Gastrocnemius medialis (tissue), 4 donors: ENCODE data around the gene CTRB1.

Experiments used
- POLR2A ChIP-seq, 2 donors: fragments of 450-650 bp; IDR thresholded peaks; one replicate each; pipeline ENCODE4 v1.6.1; 2017; ENCODE audit warnings: antibody characterized with exemption in 2 of 2, mild to moderate bottlenecking in 2 of 2, moderate library complexity in 2 of 2
- TF ChIP-seq, protein P1 (sequence below), 5 experiments: fragments of 450-650 bp in 3 of 5; fragments of 200-600 bp in 2 of 5; sonication (generic) in 2 of 5; IDR thresholded peaks in 4 of 5; conservative IDR thresholded peaks in 1 of 5; 1 replicate in 4 of 5; 2 replicates in 1 of 5; pipeline ENCODE4 v1.5.1; 2016 to 2019; ENCODE audit warnings: antibody characterized with exemption in 5 of 5, mild to moderate bottlenecking in 3 of 5, moderate library complexity in 3 of 5

DNA sequence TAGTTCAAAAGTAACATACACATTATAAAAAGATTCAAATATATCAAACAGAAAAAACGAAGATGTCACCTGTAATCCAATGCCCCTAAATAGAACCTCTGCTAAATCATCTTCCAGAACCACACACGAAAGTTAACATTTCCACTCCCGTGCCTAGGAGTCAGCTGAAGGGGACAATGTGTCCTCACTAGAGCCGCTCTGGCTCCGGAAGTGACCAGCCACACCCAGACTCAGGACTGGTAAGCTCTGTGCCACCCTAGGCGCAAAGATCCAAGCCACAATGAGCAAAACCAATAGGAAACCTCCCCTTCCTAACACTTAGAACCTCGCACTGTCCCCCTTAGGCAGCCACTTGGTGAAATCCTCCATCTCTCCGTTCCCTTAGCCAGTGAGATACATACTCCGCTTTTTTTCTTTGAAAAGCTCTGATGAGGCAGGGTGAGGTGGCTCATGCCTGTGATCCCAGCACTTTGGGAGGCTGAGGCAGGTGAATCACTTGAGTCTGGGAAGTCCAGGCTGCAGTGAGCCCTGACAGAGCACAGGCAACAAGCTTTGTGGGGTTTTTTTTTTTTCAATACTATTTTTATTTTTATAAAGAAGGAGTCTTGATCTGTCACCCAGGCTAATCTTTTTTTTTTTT lies 11.8 kb downstream of the CTRB1 start:
- TF ChIP-seq, protein P1, sequence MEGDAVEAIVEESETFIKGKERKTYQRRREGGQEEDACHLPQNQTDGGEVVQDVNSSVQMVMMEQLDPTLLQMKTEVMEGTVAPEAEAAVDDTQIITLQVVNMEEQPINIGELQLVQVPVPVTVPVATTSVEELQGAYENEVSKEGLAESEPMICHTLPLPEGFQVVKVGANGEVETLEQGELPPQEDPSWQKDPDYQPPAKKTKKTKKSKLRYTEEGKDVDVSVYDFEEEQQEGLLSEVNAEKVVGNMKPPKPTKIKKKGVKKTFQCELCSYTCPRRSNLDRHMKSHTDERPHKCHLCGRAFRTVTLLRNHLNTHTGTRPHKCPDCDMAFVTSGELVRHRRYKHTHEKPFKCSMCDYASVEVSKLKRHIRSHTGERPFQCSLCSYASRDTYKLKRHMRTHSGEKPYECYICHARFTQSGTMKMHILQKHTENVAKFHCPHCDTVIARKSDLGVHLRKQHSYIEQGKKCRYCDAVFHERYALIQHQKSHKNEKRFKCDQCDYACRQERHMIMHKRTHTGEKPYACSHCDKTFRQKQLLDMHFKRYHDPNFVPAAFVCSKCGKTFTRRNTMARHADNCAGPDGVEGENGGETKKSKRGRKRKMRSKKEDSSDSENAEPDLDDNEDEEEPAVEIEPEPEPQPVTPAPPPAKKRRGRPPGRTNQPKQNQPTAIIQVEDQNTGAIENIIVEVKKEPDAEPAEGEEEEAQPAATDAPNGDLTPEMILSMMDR (IDR thresholded peaks at IDR 0.05 in 4 of 5, conservative IDR thresholded peaks at IDR 0.05 in 1 of 5): no peak
- no peak for TF ChIP-seq POLR2A (IDR thresholded peaks at IDR 0.05)
